PC-9 (cell line): ENCODE results near the gene GPER1. TPM values are rescaled to one million over a fixed set of nuclear protein-coding genes. Genes with fewer than 3 reads are reported as not detected.

ENCODE experiments used
- BruUV-seq: library from RNA; stranded (reverse); fragments of 400-500 nt; replicated peaks from 2 replicates; lab custom pipeline; 2021; lab: Mats Ljungman, UMichigan
- CTCF ChIA-PET: fragments of 300-600 bp; sonication (Branson Sonifier 250); formaldehyde crosslinking; loops from one replicate; lab custom pipeline; 2022; ENCODE audit warnings: antibody characterized with exemption; lab: Charles Lee
- POLR2A ChIA-PET: fragments of 300-600 bp; sonication (Branson Sonifier 250); formaldehyde crosslinking; loops from one replicate; lab custom pipeline; 2022; ENCODE audit warnings: antibody characterized with exemption; ENCODE audit not compliant: unreplicated experiment; lab: Charles Lee
- DNase-seq, 2 experiments: peaks; one replicate each; pipeline versions ENCODE4 v3.0.0 to v3.0.0-alpha.2; 2015 to 2022; ENCODE audit warnings: mixed read lengths in 1 of 2
- H2AFZ ChIP-seq: fragments of 200-600 bp; sonication (generic); 2 replicates; pipeline ENCODE4 v1.8.1; 2017; ENCODE audit warnings: antibody characterized with exemption
- H3F3A ChIP-seq: fragments of 200-600 bp; sonication (generic); 2 replicates; pipeline ENCODE4 v1.8.1; 2017; ENCODE audit warnings: antibody characterized with exemption, mild to moderate bottlenecking, low read depth; ENCODE audit not compliant: insufficient read depth
- H3K27ac ChIP-seq: fragments of 200-600 bp; sonication (generic); 2 replicates; pipeline ENCODE4 v1.6.1; 2016; ENCODE audit warnings: mixed run types
- H3K27me3 ChIP-seq: fragments of 200-600 bp; sonication (generic); 2 replicates; pipeline ENCODE4 v1.6.1; 2016; ENCODE audit warnings: low read depth, mixed run types; ENCODE audit not compliant: insufficient read depth
- H3K36me3 ChIP-seq: fragments of 200-600 bp; sonication (generic); 2 replicates; pipeline ENCODE4 v1.6.1; 2016; ENCODE audit warnings: low read depth, mixed run types
- H3K4me1 ChIP-seq: fragments of 200-600 bp; sonication (generic); replicated peaks from 2 replicates; pipeline ENCODE4 v1.6.1; 2016; ENCODE audit warnings: mixed run types; ENCODE audit not compliant: insufficient read depth
- H3K4me2 ChIP-seq: fragments of 200-600 bp; sonication (generic); 2 replicates; pipeline ENCODE4 v1.6.1; 2017; ENCODE audit warnings: mixed run types
- H3K4me3 ChIP-seq: fragments of 200-600 bp; sonication (generic); 2 replicates; pipeline ENCODE4 v1.6.1; 2016; ENCODE audit warnings: mixed run types
- H3K79me2 ChIP-seq: fragments of 200-600 bp; sonication (generic); 2 replicates; pipeline ENCODE4 v1.6.1; 2017; ENCODE audit warnings: low read depth, mixed run types
- H3K9me2 ChIP-seq: fragments of 200-600 bp; sonication (generic); 2 replicates; pipeline ENCODE4 v1.8.1; 2017; ENCODE audit warnings: mild to moderate bottlenecking; ENCODE audit not compliant: insufficient read depth
- H3K9me3 ChIP-seq: fragments of 200-600 bp; sonication (generic); 2 replicates; pipeline ENCODE4 v1.8.1; 2016; ENCODE audit warnings: low read depth; ENCODE audit not compliant: insufficient read depth
- H4K20me1 ChIP-seq: fragments of 200-600 bp; sonication (generic); 2 replicates; pipeline ENCODE4 v1.8.1; 2017; ENCODE audit not compliant: insufficient read depth
- EZH2 ChIP-seq: fragments of 200-600 bp; sonication (generic); IDR thresholded peaks from 2 replicates; pipeline ENCODE4 v1.8.0; 2017; ENCODE audit warnings: antibody characterized with exemption, low read depth
- intact Hi-C: fragments of 100-400 bp; cut with micrococcal nuclease; formaldehyde crosslinking; loops from one replicate; pipeline ENCODE4 v1.10.0; 2022; ENCODE audit not compliant: unreplicated experiment
- total RNA-seq: library from RNA; stranded (reverse); gene quantifications from 2 replicates; pipeline ENCODE4 v1.2.3, GENCODE V29; 2021
- TF ChIP-seq, protein P1 (sequence below): fragments of 200-600 bp; sonication (generic); conservative IDR thresholded peaks from 2 replicates; pipeline ENCODE4 v1.6.1; 2017; ENCODE audit warnings: mixed run types, antibody characterized with exemption, mild to moderate bottlenecking, moderate library complexity

Gene GPER1
- total RNA-seq, 1 experiment from 2014 or later: 0.37 TPM

DNA sequence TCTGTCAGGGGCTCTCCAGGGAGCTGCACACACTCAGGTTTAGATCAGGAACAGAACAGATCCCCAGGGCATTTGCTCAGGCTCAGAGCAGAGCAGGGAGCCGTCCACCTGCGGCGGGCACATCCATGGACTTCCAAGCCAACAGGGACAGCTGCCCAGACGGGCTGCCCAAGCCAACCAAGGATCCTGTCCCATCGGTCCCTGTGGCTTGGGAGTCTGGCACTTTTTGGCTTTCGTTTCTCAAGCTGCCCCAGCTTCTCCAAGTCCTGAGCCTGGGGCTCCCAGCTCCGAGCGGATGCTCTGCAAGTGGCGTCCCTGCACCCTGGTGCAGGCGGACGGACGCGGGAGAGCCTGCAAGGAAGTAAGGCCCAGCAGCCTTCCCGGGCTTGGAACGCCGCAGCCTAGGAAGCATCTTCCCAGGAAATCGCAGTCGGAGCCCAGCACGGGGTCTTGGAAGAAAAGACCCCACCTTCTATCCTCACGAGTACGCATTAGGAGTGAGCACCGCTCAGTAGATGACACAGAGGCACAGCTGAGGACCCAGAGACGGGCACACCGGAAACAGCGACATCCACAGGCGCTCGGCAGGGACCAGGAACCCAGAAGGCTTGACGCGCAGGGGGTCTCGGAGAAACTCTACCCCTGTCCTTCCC is 37.5 kb upstream of the GPER1 start:
- Histone ChIP-seq H3K4me3 (no peak overlapping the region), H3K9me2 (no peaks in the 10 kb centered on the region), H4K20me1 (peaks cover 33% of the 10 kb centered on the region), H3K79me2 (peaks cover 11% of the 10 kb centered on the region; the same call in 1 of the 2 replicates), H3K9me3 (no peaks in the 10 kb centered on the region), H3K27ac (no peak overlapping the region), H3K4me1 (peaks cover 28% of the 10 kb centered on the region), H3F3A (peaks cover 32% of the 10 kb centered on the region), H3K36me3 (no peaks in the 10 kb centered on the region), H3K4me2 (no peak overlapping the region), H3K27me3 (no peaks in the 10 kb centered on the region), H2AFZ (no peak overlapping the region)
- ChIA-PET POLR2A (no interaction called here), CTCF (no interaction called here)
- no TSS peak for BruUV-seq
- intact Hi-C loops: no loop called here
- TF ChIP-seq EZH2: no peak
- TF ChIP-seq, protein P1, sequence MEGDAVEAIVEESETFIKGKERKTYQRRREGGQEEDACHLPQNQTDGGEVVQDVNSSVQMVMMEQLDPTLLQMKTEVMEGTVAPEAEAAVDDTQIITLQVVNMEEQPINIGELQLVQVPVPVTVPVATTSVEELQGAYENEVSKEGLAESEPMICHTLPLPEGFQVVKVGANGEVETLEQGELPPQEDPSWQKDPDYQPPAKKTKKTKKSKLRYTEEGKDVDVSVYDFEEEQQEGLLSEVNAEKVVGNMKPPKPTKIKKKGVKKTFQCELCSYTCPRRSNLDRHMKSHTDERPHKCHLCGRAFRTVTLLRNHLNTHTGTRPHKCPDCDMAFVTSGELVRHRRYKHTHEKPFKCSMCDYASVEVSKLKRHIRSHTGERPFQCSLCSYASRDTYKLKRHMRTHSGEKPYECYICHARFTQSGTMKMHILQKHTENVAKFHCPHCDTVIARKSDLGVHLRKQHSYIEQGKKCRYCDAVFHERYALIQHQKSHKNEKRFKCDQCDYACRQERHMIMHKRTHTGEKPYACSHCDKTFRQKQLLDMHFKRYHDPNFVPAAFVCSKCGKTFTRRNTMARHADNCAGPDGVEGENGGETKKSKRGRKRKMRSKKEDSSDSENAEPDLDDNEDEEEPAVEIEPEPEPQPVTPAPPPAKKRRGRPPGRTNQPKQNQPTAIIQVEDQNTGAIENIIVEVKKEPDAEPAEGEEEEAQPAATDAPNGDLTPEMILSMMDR: no peak
- no peak for DNase-seq

DNA sequence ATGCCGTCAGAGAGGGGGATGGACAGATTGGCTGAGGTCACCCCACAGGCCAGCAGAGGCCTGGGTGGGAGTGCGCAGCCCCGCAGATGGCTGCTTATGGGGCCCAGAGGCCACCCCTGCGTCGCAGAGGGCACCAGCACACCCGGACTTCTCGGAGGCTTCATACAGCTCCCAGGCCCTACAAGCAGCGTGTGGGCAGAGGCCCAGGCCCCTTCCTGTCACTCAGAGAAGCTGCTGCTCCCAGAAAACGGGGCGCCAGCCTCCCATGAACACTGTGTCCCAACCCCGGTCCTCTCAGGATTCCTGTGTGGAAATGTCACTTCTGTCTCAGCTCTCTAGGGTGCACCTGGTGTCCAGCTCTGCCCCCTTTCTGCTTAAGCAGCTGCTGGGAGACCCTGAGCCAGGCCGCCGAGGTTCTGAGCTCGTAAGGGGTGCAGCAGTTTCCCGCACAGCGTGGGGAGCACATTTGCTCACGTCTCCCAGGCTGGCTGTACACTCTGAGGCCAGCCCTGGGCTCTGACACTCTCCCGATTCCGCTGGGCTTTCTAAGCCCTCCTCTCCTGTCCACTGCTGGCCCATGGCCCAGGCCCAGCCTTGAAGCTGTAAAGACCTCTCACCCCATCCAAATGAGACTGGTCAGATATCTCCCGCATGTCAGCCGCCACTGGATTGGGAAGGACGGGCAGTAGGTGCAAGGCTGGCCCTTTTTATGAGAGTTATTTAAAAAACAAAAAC is 36.8 kb upstream of the GPER1 start:
- Histone ChIP-seq H3K36me3 (no peaks in the 10 kb centered on the region), H3K79me2 (peaks cover 4% of the 10 kb centered on the region; the same call in 1 of the 2 replicates), H3K4me2 (no peak overlapping the region), H2AFZ (no peak overlapping the region), H4K20me1 (peaks cover 28% of the 10 kb centered on the region), H3K9me3 (no peaks in the 10 kb centered on the region), H3K9me2 (no peaks in the 10 kb centered on the region), H3K4me1 (peaks cover 21% of the 10 kb centered on the region), H3K4me3 (no peak overlapping the region), H3K27ac (no peak overlapping the region), H3F3A (peaks cover 25% of the 10 kb centered on the region), H3K27me3 (no peaks in the 10 kb centered on the region)
- ChIA-PET CTCF (no interaction called here), POLR2A (no interaction called here)
- BruUV-seq: no TSS peak
- DNase-seq: no peak
- TF ChIP-seq EZH2: no peak
- TF ChIP-seq, protein P1: no peak
- intact Hi-C loops: no loop called here

DNA sequence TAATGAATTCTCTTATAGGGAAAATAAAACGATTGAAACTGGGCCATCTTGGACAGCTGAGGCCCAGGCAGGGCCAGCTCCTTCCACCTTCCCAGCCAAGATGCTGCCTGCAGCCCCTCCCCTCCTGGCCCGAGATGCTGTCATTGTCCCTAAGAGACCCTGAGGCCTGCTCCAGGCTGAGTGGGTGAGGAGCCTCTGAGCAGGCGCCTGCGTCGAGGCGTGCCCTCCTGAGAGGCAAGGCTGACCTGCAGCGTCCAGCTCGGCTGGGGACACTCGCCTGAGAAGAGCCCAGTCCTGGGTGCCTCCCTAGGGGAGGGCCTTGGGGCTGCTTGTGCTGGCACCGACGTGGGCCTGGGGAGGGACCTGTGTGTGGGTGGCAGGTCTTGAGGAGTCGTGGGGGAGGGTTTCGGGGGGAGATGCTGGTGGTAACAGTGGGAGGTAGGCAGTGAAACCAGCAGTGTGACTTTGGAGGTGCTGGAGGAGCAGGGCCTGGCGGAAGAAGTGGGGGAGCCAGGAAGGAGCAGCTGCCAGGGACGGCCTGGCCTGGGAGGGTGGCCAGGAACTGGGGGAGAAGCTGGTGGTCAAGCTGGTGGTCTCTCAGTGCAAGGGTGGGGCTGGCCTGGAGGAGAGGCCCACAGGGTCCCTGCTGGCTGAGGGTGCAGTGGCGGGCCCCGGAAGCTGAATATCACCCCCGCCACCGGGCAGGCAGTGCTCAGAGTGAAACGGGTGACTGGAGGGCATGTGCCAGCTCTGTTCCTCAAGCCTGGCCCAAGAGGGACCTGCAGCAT is 35.7 kb upstream of the GPER1 start:
- H3K36me3 ChIP-seq: no peaks in the 10 kb centered on the region

More for the DNA sequence above, 35.7 kb upstream of the GPER1 start:
- no peak overlapping the region for H2AFZ ChIP-seq
- H3K4me1 ChIP-seq: peaks cover 10% of the 10 kb centered on the region
- H3F3A ChIP-seq: peaks cover 15% of the 10 kb centered on the region
- TF ChIP-seq, protein P1: no peak
- TF ChIP-seq EZH2: no peak
- H3K4me2 ChIP-seq: no peak overlapping the region
- no peak for DNase-seq
- BruUV-seq: no TSS peak
- CTCF ChIA-PET: no interaction called here
- H4K20me1 ChIP-seq: peaks cover 20% of the 10 kb centered on the region
- H3K79me2 ChIP-seq: no peaks in the 10 kb centered on the region
- POLR2A ChIA-PET: no interaction called here
- no peaks in the 10 kb centered on the region for H3K27me3 ChIP-seq
- intact Hi-C loops: no loop called here
- no peak overlapping the region for H3K4me3 ChIP-seq
- H3K27ac ChIP-seq: no peak overlapping the region
- H3K9me3 ChIP-seq: no peaks in the 10 kb centered on the region
- no peaks in the 10 kb centered on the region for H3K9me2 ChIP-seq
